Stimulated activated CD4-positive, alpha-beta T cell treated with anti-CD3 and anti-CD28 coated beads, Interleukin-2, amount 100 ng/mL, for 24 hours (primary cell): ENCODE data around the gene MYOCD.
A peak's percentile ranks its signal among the peaks of the same experiment; 100 is the strongest.

Source experiments
- DNase-seq, 2 donors: peaks; one replicate each; pipeline ENCODE4 v3.0.0-alpha.2; 2020

Gene MYOCD

GRCh38 chr17:12769981-12770380 is 104.3 kb downstream of the MYOCD start:
- DNase-seq = no peak

GRCh38 chr17:12773153-12773552 is 107.5 kb downstream of the MYOCD start:
- no peak for DNase-seq

- DNase-seq = peak; percentile 16 to 52
These were observed 123.4 kb downstream of the MYOCD start for GRCh38 chr17:12789075-12789480.

GRCh38 chr17:12789481-12790248 is 124.0 kb downstream of the MYOCD start, which contains the start of gene ARHGAP44:
ARHGAP44 (plus strand) TSS chr17:12789498; CDS start chr17:12789839, 341 bp downstream.
- DNase-seq = peak in 1 of 2 donors; percentile 2

- DNase-seq = no peak
These were observed 124.8 kb downstream of the MYOCD start for GRCh38 chr17:12790249-12791106.

- no peak for DNase-seq
These were observed 129.3 kb downstream of the MYOCD start for GRCh38 chr17:12794919-12795532.

GRCh38 chr17:12800855-12801365 is 135.2 kb downstream of the MYOCD start:
- no peak for DNase-seq

- no peak for DNase-seq
These were observed 140.9 kb downstream of the MYOCD start for GRCh38 chr17:12806630-12807029.

GRCh38 chr17:12808723-12809122 is 143.0 kb downstream of the MYOCD start:
- no peak for DNase-seq

GRCh38 chr17:12812877-12813276 is 147.2 kb downstream of the MYOCD start:
- DNase-seq = no peak

- DNase-seq = no peak
These were observed 148.0 kb downstream of the MYOCD start for GRCh38 chr17:12813664-12814063.

GRCh38 chr17:12814718-12815117 is 149.0 kb downstream of the MYOCD start:
- DNase-seq = no peak

GRCh38 chr17:12815642-12816141 is 150.0 kb downstream of the MYOCD start:
- no peak for DNase-seq
